Measurements from ENCODE around the gene ABCB11.

ABCB11 gene

DNA sequence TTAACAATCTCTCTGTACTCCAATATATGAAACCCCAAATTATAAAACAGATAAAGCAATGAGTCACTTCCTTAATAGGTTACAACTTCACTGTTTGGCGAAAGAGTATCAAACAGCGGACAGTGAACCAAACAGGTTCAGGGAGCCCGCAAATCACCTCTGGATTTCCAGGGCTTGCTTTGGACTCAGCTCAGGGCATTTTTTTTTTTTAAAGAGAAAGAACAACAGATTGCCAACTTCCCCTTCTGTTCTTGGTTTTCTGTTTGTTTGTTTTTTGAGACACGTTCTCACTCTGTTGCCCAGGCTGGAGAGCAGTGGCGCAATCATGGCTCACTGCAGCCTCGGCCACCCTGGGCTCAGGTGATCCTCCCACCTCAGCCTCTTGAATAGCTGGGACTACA lies 52.7 kb downstream of the ABCB11 start:
- Histone ChIP-seq H3K27me3 (ENCODE audit: control insufficient read depth in 2 of 2, insufficient read depth in 2 of 2, low read length in 2 of 2) (no peaks in the 10 kb centered on the region), H3K9ac (ENCODE audit: low read depth in 1 of 2, low read length in 2 of 2) (no peak overlapping the region), H3K36me3 (ENCODE audit: control insufficient read depth in 2 of 2, insufficient read depth in 2 of 2, low read length in 2 of 2) (no peaks in the 10 kb centered on the region), H3K27ac (ENCODE audit: low read depth in 2 of 2, low read length in 2 of 2) (no peak overlapping the region), H3K4me1 (ENCODE audit: control insufficient read depth in 2 of 2, insufficient read depth in 2 of 2, low read length in 2 of 2) (no peaks in the 10 kb centered on the region), H3K9me3 (ENCODE audit: control insufficient read depth in 2 of 2, low read length in 2 of 2) (no peaks in the 10 kb centered on the region), H3K4me3 (ENCODE audit: low read length in 2 of 2) (no peak overlapping the region)

DNA sequence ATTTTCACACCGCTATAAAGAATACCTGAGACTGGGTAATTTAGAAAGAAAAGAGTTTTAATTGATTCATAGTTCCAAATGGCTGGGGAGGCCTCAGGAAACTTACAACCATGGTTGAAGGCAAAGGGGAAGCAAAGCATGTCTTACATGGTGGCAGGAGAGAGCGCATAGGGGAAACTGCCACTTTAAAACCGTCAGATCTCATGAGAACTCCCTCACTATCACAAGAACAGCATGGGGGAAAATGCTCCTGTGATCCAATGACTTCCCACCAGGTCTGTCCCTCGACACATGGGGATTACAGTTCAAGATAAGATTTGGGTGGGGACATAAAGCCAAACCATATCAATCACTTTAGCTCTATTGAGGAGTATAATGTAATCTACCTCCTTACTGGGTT lies 53.5 kb downstream of the ABCB11 start:
- Histone ChIP-seq H3K9ac (ENCODE audit: low read depth in 1 of 2, low read length in 2 of 2) (no peak overlapping the region), H3K9me3 (ENCODE audit: control insufficient read depth in 2 of 2, low read length in 2 of 2) (no peaks in the 10 kb centered on the region), H3K4me3 (ENCODE audit: low read length in 2 of 2) (no peak overlapping the region), H3K27me3 (ENCODE audit: control insufficient read depth in 2 of 2, insufficient read depth in 2 of 2, low read length in 2 of 2) (no peaks in the 10 kb centered on the region), H3K4me1 (ENCODE audit: control insufficient read depth in 2 of 2, insufficient read depth in 2 of 2, low read length in 2 of 2) (no peaks in the 10 kb centered on the region), H3K27ac (ENCODE audit: low read depth in 2 of 2, low read length in 2 of 2) (no peak overlapping the region), H3K36me3 (ENCODE audit: control insufficient read depth in 2 of 2, insufficient read depth in 2 of 2, low read length in 2 of 2) (no peaks in the 10 kb centered on the region)

DNA sequence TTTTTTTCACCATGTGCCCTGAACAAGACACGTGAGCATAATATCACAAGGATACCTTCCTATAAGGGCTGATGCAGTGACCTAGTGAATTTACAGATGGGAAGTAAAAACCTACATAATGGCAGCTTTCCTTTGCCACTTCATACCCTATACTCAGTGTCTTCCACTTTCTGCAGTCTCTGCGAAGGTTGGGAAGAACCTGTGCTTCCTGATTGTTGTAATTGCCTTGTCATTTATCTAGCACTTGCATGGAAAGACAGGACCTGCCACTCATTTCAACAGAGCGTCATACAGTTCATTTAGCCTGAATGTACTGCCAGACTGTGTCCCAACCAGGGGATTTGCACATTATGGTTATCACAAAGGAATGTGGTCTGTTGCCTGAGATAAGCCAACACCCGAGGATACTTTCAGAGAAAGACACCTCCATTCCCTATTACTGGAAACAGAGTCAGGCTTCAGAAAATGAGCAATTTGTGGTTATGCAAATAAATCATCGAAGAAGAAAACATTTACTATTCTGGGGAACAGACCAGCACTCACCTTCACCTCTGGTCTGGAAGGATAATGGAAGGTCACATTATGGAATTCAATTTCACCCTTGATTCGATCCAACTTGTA lies 55.0 kb downstream of the ABCB11 start:
- H3K27ac ChIP-seq (ENCODE audit: low read depth in 2 of 2, low read length in 2 of 2): no peak overlapping the region
- H3K27me3 ChIP-seq (ENCODE audit: control insufficient read depth in 2 of 2, insufficient read depth in 2 of 2, low read length in 2 of 2): no peaks in the 10 kb centered on the region
- no peaks in the 10 kb centered on the region for H3K4me1 ChIP-seq (ENCODE audit: control insufficient read depth in 2 of 2, insufficient read depth in 2 of 2, low read length in 2 of 2)
- H3K4me3 ChIP-seq (ENCODE audit: low read length in 2 of 2): no peak overlapping the region
- no peaks in the 10 kb centered on the region for H3K36me3 ChIP-seq (ENCODE audit: control insufficient read depth in 2 of 2, insufficient read depth in 2 of 2, low read length in 2 of 2)
- H3K9me3 ChIP-seq (ENCODE audit: control insufficient read depth in 2 of 2, low read length in 2 of 2): no peaks in the 10 kb centered on the region
- H3K9ac ChIP-seq (ENCODE audit: low read depth in 1 of 2, low read length in 2 of 2): no peak overlapping the region

DNA sequence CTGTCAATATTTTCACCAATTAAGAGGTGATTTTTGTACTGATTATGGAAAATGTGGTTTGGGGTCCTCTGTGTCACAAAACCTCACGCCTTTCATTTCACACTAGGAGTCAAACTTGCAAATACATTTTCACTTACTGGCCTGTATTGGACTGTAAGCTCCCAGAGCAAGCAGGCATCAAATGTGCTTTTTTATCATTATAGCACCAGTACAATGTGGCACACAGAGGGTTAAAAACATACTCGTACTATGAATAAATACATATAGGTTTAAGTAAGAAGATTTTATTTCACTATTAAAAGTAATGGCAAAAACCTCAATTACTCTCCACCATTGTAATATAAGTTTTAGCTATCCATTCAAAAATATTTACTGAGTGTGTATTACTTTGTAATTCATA lies 56.7 kb downstream of the ABCB11 start:
- Histone ChIP-seq H3K9me3 (ENCODE audit: control insufficient read depth in 2 of 2, low read length in 2 of 2) (no peaks in the 10 kb centered on the region), H3K27ac (ENCODE audit: low read depth in 2 of 2, low read length in 2 of 2) (no peak overlapping the region), H3K27me3 (ENCODE audit: control insufficient read depth in 2 of 2, insufficient read depth in 2 of 2, low read length in 2 of 2) (no peaks in the 10 kb centered on the region), H3K4me3 (ENCODE audit: low read length in 2 of 2) (no peak overlapping the region), H3K4me1 (ENCODE audit: control insufficient read depth in 2 of 2, insufficient read depth in 2 of 2, low read length in 2 of 2) (no peaks in the 10 kb centered on the region), H3K9ac (ENCODE audit: low read depth in 1 of 2, low read length in 2 of 2) (no peak overlapping the region), H3K36me3 (ENCODE audit: control insufficient read depth in 2 of 2, insufficient read depth in 2 of 2, low read length in 2 of 2) (no peaks in the 10 kb centered on the region)

DNA sequence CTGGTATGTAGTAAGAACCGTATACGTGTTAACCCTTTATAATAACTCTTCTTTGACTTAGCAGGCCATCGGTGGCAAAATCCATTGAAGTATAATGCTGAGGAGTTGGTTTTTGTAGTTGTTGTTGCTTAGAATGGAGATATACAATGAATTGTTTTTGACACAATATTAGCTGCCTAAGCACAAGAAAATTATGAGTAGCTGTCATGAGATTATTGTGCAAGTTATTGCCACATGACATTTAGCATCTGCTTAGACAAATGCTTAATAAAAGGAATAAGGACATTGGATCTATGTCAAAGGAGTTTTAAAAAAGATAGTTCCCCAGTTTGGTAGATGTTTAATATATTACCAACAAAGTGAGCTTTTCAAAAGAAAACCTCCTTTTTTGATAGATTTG lies 59.9 kb downstream of the ABCB11 start:
- H3K9ac ChIP-seq (ENCODE audit: low read depth in 1 of 2, low read length in 2 of 2): no peak overlapping the region
- H3K36me3 ChIP-seq (ENCODE audit: control insufficient read depth in 2 of 2, insufficient read depth in 2 of 2, low read length in 2 of 2): no peaks in the 10 kb centered on the region
- H3K4me3 ChIP-seq (ENCODE audit: low read length in 2 of 2): no peak overlapping the region
- no peaks in the 10 kb centered on the region for H3K9me3 ChIP-seq (ENCODE audit: control insufficient read depth in 2 of 2, low read length in 2 of 2)
- no peak overlapping the region for H3K27ac ChIP-seq (ENCODE audit: low read depth in 2 of 2, low read length in 2 of 2)
- H3K27me3 ChIP-seq (ENCODE audit: control insufficient read depth in 2 of 2, insufficient read depth in 2 of 2, low read length in 2 of 2): no peaks in the 10 kb centered on the region
- H3K4me1 ChIP-seq (ENCODE audit: control insufficient read depth in 2 of 2, insufficient read depth in 2 of 2, low read length in 2 of 2): no peaks in the 10 kb centered on the region

DNA sequence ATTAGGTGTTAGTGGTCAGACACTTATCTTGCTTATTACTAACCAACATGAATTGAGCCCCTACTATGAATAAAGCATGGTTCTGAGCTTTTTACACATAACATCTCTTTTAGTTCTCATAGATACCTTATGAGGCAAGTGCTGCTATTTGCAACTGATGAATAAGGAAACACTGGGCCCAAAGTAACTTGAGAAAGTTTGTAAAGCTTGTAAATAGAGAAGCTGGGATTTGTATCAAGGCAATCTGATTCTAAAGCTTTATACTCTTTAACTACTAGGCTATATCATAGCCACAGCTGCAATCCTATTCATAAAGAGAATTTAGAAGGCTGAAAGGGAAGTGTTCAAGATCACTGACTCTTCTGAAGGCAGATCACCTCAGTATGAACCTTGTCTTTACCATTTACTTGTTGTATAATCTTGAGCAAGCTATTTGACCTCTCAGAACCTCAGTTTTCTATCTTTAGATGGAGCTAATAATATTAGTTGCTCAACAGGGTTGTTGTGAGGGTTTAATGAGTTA lies 60.4 kb downstream of the ABCB11 start:
- Histone ChIP-seq H3K9ac (ENCODE audit: low read depth in 1 of 2, low read length in 2 of 2) (no peak overlapping the region), H3K27ac (ENCODE audit: low read depth in 2 of 2, low read length in 2 of 2) (no peak overlapping the region), H3K36me3 (ENCODE audit: control insufficient read depth in 2 of 2, insufficient read depth in 2 of 2, low read length in 2 of 2) (no peaks in the 10 kb centered on the region), H3K27me3 (ENCODE audit: control insufficient read depth in 2 of 2, insufficient read depth in 2 of 2, low read length in 2 of 2) (no peaks in the 10 kb centered on the region), H3K9me3 (ENCODE audit: control insufficient read depth in 2 of 2, low read length in 2 of 2) (no peaks in the 10 kb centered on the region), H3K4me1 (ENCODE audit: control insufficient read depth in 2 of 2, insufficient read depth in 2 of 2, low read length in 2 of 2) (no peaks in the 10 kb centered on the region), H3K4me3 (ENCODE audit: low read length in 2 of 2) (no peak overlapping the region)

DNA sequence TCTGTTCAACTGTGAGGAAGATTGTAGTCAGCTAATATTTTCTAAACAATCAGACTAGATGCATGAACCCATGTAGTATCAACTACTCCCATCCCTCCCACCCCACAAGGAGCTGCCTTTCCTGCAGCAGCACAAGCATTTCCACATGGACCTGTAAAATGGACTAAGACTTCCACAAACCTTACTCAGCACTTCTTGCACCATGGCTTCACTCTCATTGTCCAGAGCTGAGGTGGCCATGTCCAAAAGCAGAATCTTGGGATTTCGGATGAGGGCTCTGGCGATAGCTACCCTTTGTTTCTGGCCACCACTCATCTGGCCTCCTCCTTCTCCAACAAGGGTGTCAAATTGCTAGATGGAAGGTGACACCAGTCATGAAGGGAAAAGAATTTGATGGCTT lies 61.3 kb downstream of the ABCB11 start:
- Histone ChIP-seq H3K4me1 (ENCODE audit: control insufficient read depth in 2 of 2, insufficient read depth in 2 of 2, low read length in 2 of 2) (no peaks in the 10 kb centered on the region), H3K9me3 (ENCODE audit: control insufficient read depth in 2 of 2, low read length in 2 of 2) (no peaks in the 10 kb centered on the region)

DNA sequence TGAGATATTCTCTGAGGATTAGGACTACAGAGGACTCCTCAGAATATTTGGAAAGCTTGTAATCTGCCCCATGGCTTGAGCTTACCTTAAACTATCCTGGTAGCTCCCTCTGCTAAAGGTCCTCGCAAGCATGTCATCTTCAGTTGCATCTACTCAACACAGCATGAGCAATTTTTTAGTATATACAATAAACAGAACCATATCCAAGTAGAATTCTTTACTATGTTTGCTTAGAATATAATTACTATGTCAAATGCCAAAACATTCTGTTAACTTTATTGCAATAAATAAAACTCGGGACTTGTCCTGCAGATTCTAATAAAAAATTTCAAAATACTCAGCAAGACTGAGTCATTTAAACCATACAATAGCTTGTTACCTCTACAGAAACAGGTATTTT lies 62.8 kb downstream of the ABCB11 start:
- Histone ChIP-seq H3K4me3 (ENCODE audit: low read length in 2 of 2) (no peak overlapping the region), H3K36me3 (ENCODE audit: control insufficient read depth in 2 of 2, insufficient read depth in 2 of 2, low read length in 2 of 2) (no peaks in the 10 kb centered on the region), H3K27ac (ENCODE audit: low read depth in 2 of 2, low read length in 2 of 2) (no peak overlapping the region), H3K9me3 (ENCODE audit: control insufficient read depth in 2 of 2, low read length in 2 of 2) (no peaks in the 10 kb centered on the region), H3K27me3 (ENCODE audit: control insufficient read depth in 2 of 2, insufficient read depth in 2 of 2, low read length in 2 of 2) (no peaks in the 10 kb centered on the region), H3K9ac (ENCODE audit: low read depth in 1 of 2, low read length in 2 of 2) (no peak overlapping the region), H3K4me1 (ENCODE audit: control insufficient read depth in 2 of 2, insufficient read depth in 2 of 2, low read length in 2 of 2) (no peaks in the 10 kb centered on the region)

More for the DNA sequence above, 61.3 kb downstream of the ABCB11 start:
- no peaks in the 10 kb centered on the region for H3K27me3 ChIP-seq (ENCODE audit: control insufficient read depth in 2 of 2, insufficient read depth in 2 of 2, low read length in 2 of 2)
- H3K9ac ChIP-seq (ENCODE audit: low read depth in 1 of 2, low read length in 2 of 2): no peak overlapping the region
- no peak overlapping the region for H3K27ac ChIP-seq (ENCODE audit: low read depth in 2 of 2, low read length in 2 of 2)
- H3K36me3 ChIP-seq (ENCODE audit: control insufficient read depth in 2 of 2, insufficient read depth in 2 of 2, low read length in 2 of 2): no peaks in the 10 kb centered on the region
- no peak overlapping the region for H3K4me3 ChIP-seq (ENCODE audit: low read length in 2 of 2)

DNA sequence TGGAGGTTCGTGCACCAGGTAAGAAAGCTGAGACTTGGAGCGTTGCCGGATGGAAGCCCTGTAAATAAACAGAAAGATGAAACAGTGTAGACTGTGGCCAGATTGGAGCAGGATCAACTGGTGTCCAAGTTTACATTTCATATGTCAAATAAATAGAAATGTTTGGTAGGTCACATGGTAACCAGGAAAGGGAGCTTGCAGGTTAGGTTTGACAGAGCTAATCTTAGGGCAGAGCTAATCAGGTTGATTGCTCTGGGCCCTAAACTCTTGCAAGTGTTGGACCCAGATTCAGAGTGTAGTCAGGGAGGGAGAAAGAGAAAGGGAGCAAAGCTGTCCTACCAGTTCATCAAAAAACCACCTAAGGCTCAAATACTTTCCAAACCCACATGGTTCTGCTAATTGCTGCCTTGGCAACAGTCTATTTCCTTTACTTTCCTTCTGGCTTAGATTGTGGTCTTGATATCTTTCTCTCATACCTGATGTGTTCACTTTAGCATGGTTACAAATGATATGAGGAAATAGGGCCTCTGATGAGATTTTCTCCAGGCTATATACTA lies 66.8 kb downstream of the ABCB11 start:
- Histone ChIP-seq H3K36me3 (ENCODE audit: control insufficient read depth in 2 of 2, insufficient read depth in 2 of 2, low read length in 2 of 2) (no peaks in the 10 kb centered on the region), H3K4me3 (ENCODE audit: low read length in 2 of 2) (no peak overlapping the region), H3K9ac (ENCODE audit: low read depth in 1 of 2, low read length in 2 of 2) (no peak overlapping the region), H3K4me1 (ENCODE audit: control insufficient read depth in 2 of 2, insufficient read depth in 2 of 2, low read length in 2 of 2) (no peaks in the 10 kb centered on the region), H3K27ac (ENCODE audit: low read depth in 2 of 2, low read length in 2 of 2) (no peak overlapping the region), H3K27me3 (ENCODE audit: control insufficient read depth in 2 of 2, insufficient read depth in 2 of 2, low read length in 2 of 2) (no peaks in the 10 kb centered on the region), H3K9me3 (ENCODE audit: control insufficient read depth in 2 of 2, low read length in 2 of 2) (no peaks in the 10 kb centered on the region)

DNA sequence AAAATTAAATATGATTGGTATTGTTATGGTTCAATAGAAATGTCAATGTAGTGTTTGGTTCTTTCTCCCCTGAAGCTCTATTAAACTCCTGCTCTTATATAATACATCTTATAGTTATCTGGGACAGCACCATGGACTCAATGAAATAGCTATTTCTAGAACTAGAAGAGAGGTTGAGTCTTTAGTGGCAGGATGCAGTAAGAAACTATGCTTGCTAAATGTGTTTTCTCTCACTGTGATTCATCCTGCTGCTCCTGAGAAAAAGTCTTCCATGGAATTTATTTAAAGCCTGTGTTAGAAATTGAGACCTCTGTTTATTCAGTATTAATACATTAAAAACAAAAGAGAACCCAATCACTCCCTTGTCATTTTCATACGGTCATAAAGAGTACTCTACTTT lies 68.5 kb downstream of the ABCB11 start:
- Histone ChIP-seq H3K27me3 (ENCODE audit: control insufficient read depth in 2 of 2, insufficient read depth in 2 of 2, low read length in 2 of 2) (no peaks in the 10 kb centered on the region), H3K27ac (ENCODE audit: low read depth in 2 of 2, low read length in 2 of 2) (no peak overlapping the region), H3K4me3 (ENCODE audit: low read length in 2 of 2) (no peak overlapping the region), H3K9me3 (ENCODE audit: control insufficient read depth in 2 of 2, low read length in 2 of 2) (no peaks in the 10 kb centered on the region), H3K4me1 (ENCODE audit: control insufficient read depth in 2 of 2, insufficient read depth in 2 of 2, low read length in 2 of 2) (no peaks in the 10 kb centered on the region), H3K9ac (ENCODE audit: low read depth in 1 of 2, low read length in 2 of 2) (no peak overlapping the region), H3K36me3 (ENCODE audit: control insufficient read depth in 2 of 2, insufficient read depth in 2 of 2, low read length in 2 of 2) (no peaks in the 10 kb centered on the region)
